D341Med (cell line): Measurements from ENCODE around the gene SYT13.

Experiments used
- DNase-seq: peaks from one replicate; pipeline ENCODE4 v3.0.0; 2012; ENCODE audit warnings: low spot score

Gene SYT13

DNA sequence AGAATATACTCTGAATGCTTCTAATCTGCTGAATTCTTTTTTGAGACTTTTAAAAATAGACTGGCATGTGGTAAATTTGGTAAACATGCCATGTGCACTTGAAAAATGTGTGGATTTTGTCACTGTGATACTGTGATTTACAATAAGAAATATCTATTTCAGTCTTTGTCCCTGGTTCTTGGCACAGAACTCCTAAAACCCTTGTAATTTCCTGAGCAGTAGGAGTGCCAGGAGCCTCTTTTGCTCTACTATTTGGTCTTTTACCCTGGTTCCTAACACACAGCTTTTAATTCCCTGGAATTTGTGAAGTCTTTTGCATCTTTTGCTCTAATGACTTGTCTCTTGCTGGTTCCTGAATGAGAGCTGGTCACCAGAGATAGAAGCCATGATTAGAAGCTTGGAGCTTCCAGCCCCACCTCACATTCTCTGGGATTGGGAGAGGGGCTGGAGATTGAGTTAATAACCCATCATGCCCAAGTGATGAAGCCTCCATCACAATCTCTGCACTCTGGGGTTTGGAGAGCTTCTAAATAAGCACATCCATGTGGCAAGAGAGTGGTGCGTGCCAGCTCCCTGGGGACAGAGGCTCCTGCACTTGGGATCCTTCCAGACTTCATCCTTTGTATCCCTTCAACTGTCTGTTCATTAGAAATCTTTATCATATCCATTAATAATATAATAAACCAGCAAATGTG, 27.2 kb upstream of the SYT13 start:
- no peak for DNase-seq

DNA sequence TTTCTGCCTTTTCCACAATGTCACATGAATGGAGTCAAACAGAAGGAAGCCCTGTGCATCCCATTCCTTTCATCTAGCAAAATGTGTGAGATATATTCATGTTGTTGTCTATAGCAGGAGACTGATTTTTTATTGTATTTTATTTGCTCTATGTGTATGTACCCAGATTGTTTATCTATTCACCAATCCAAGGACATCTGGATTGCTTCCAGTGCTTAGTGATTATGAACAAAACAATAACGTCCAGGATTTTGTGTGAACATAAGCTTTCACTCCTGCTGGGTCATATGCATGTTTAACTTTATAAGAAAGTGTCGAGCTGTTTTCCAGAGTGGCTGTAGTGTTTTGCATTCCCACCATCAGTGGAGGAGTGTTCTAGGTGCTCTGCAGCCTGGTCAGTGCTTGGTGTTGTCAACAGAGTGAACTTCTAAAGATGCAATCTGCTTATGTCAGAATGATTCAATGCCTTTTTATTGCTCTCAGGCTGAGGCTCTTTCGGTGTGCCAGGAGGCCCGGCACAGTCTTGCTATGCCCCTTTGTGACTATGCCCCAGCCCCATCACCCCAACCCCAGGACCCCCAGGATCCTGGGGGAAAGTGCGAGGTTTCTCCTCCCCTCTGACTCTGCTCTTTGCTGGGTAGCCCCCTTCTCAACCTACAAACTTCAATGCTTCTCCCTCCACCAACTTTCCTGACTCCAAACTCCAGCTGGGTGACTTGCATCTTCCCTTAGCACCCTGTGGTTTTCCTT, 19.9 kb upstream of the SYT13 start:
- DNase-seq: no peak

DNA sequence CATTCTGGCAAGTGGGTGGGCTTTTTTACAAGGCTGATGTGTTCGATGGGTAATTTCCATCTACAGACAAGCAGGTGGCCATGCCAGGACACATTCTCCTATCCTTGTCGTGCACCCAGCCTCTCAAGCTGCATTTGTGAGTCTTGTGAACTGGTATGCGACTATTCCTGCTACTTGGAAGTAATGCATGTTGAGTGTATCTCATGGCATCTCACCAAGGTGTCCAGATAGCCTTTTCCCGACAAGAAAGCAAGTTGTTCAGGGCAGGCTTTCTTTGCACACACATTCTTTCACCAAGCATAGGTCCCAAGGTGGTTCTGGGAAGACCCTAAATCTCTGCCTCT, 18.8 kb upstream of the SYT13 start:
- DNase-seq: no peak

DNA sequence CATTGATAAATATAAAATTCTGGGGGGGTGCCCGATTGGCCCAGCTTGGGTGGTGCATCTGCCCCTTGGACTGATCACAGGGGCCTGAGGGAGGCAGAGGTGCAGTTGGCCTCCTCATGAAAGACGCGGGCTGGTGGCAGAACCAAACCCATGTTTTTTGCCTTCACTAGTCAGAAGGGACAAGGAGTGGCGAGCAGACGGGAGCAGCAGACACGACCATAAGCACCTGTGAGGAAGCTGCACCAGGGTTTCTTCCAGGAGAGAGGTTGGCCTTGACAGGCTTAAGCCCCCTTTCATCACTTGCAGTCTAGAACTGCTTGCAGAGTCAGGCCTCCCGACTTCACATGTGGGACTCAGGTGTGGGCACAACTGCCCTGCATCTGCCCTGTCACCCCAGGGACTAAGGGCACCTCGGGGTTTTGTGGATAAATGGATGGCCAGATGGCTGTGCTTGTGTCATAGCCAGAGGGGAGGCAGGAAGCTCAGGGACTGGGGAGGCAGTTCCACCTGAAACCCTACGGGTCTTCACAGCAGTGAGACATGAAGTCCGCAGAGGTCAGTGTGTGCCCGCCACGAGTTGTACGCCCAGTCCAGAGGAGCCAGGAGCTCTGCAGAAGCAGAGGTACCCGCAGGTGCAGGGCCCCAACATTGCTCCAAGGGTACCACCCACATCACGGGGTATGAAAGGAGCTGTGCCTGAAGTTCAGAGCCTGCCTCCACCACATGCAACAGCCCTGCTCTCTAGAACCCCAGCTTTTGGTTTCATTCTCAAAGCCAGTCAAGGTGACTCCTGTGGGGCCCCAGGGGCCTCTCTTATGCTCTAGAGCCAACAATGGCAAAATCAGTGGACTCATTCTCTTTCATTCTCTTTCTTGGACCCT, 18.2 kb upstream of the SYT13 start:
- no peak for DNase-seq

DNA sequence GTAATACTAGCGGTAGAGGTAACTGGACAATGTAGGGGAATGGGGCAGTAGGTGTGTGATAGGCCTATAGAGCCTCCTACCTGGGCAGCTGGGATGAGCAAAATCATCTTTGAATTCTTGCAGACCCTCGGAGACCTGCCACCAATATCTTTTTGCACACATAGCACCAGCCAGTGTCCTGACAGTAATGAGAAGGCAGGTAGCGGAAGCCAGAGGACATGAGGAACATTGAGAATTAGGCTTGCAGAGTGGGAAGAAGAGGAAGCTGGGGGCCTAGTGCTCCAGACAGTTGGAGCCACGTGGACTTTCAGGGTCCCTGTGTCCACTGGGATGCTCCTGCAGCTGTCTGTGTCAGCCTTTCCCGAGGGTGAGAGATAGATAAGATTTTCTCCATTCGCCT, 17.2 kb upstream of the SYT13 start:
- DNase-seq: no peak

DNA sequence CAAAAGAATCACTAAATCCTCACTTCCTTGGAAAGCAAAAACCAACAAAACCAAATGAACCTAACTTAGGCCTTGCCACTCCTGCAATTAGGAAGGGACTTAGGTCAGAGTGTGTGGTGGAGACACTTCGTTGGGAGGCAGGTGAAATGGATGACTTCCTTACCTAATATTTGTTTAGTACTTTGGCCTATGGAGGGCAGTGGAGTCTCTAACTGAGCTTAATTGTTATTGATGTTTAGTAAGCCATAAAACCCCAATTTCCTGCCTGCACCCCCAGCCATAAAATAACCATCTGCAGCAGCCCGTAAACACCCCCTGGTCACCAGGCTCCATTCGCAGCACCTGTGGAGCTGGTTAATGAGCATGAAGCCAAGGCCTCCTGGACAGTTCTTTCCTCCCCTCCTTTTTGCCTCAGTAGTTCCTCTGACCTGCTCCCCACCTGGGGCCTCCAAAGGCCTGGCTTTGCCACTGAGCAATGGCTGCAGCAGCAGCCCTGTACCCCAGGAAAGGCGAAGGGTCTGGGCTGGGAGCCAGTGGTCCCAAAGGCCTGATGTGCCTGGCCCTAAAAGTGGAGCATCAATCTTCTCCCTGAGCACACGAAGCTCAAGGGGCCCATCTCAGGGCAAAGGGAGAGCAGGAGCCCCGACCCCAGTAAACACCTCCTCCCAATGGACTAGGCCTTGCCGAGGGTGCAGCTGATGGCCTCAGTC, 15.6 kb upstream of the SYT13 start:
- no peak for DNase-seq

DNA sequence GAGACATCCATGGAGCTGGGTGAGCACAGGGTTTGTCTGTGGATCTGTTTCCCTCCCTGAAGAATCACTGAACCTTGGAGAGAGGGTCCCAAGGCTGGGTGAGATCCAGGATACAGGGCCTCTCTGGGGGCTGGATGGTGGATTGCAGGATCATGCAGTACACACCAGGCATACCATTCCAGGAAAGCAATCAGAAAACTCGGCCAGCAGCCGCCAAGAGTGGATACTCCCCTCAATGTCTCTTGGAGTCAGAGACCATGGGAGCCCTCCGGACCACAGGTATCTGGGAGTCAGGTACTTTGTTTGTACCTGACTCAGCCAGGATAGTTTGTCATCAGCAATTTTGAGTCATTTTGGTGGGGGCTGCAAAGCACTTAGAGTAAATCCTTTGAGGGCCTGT, 14.6 kb upstream of the SYT13 start:
- no peak for DNase-seq

DNA sequence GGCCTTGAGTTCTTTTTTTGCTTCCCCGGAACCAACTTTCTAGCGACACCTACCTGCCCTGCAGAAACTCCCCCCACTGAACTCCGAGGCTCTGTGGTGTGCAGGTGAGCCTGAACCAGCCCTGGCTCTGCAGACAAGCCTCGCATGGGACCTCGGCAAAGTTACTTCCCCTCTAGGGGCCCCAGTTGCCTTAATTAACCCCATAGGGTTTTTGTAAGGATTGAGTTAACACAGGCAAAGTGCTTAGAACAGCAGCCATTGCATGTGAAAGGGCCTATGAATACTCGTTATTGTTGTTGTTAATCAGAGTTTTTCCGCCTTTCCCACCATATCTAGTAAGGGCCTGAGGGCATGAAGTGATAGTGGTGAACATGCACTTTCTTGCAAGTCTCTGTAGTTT, 12.6 kb upstream of the SYT13 start:
- no peak for DNase-seq

DNA sequence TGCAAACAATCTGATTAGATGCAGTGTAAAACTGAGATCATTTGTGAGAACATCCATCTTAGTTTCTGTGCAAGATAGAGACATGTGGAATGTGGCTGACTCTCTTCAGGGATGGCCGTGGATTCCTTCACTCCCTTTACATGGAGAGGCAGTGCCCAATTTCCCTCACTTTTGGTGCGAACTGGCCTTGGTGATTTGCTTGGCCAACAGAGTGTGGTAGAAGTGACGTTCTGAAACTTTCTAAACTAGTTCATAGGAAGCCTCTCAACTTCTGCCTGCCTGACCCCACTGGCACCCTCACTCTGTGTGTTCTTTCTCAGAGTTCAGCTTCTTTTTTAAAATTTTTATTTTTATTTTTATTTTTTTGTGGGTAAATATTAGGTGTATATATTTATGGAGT, 9.9 kb upstream of the SYT13 start:
- no peak for DNase-seq

DNA sequence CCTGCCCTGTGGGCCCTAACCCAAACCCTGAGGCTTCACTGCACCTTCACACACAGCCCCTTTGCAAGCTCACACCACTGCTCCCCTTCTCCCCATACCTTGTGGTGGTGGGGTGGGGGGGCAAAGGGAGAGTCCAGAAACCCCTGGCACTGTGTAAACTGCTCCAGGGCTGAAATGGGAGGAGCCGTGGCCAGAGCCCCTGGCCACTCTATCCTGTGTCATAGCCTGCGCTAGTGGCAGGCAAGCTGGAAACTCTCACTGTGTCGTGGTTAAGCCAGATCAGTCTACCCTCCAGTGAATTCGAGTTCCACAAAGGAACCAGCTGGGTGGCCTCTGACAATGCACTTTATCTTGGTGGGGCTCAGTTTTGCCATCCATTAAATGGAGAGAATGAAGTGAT, 8.4 kb upstream of the SYT13 start:
- DNase-seq: no peak

DNA sequence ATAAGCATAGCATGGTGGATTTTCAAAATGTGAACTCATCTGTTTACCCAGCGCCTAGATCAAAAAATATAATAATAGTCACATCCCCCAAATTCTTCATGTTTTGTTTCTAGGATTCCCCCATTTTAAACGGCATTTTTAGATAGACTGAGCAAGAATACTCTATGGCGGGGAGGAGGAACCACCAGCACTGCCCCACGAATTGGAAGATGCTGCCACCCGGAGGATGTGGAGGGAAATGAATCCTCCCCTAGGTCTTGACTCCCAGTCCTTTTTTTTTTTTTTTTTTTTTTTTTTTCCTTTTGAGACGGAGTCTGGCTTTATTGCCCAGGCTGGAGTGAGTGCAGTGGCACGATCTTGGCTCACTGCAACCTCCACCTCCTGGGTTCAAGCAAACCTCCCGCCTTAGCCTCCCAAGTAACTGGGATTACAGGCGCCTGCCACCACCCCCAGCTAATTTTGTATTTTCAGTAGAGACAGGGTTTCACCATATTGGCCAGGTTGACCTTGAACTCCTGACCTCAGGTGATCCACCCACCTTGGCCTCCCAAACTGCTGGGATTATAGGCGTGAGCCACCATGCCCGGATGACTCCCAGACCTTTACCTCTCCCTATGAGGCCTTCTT, 7.5 kb upstream of the SYT13 start:
- peak; percentile 83 for DNase-seq

DNA sequence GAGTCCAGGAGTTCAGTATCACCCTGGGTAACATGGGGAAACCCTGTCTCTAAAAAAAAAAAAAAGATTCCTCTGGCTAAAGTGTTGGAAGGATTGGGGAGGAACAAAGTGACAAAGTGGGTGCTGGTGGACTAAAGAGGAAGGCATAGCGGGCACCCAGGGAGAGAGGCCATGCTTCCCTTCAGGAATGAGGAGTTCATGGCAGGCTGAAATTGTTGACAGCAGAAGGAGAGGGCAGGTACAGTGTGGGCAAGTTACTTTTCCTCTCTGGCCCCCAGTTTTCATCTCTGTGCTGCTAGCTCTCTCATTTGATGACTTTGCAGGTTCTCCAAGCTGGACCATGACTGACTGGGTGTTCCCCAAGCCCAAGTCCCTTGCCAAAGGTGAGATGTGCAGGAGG, 4.4 kb upstream of the SYT13 start:
- DNase-seq: no peak

DNA sequence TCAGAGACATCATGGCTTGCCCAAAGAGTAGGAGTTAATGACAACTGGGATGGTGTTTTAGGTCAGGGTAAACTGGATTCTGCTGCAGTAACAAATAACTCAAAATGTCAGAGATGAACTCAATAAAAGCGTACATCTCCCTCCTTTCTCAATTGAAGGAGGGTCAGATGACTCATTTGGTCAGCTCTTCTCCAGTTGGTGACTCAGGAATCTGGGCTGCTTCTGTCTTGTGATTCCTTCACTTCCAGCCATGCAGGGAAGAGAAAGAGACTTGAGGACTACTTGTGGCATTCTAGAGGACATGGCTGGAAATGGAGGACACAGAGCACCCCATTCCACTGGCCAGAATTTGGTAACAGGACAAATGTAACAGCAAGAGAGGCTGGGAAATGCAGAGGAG, 3.2 kb upstream of the SYT13 start:
- DNase-seq: no peak

DNA sequence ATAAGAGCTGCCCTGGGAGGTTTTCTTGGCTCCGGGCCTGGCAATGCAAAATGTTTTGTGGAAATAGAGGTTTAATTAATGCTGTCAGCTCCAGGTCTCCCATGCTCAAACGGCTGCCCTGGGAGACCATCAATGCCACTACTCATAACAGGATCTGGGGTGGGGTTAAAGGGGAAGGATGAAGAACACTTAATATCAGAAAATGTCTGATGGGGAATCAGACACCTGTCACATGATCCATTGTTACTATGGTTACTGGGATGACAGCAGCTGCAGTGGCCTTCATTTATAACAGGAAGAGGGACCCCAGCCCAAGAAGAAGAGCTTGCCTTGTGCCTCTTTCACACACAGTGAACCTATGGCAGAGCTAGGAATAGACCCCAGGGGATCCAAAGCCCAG, 2.2 kb upstream of the SYT13 start:
- DNase-seq: no peak

DNA sequence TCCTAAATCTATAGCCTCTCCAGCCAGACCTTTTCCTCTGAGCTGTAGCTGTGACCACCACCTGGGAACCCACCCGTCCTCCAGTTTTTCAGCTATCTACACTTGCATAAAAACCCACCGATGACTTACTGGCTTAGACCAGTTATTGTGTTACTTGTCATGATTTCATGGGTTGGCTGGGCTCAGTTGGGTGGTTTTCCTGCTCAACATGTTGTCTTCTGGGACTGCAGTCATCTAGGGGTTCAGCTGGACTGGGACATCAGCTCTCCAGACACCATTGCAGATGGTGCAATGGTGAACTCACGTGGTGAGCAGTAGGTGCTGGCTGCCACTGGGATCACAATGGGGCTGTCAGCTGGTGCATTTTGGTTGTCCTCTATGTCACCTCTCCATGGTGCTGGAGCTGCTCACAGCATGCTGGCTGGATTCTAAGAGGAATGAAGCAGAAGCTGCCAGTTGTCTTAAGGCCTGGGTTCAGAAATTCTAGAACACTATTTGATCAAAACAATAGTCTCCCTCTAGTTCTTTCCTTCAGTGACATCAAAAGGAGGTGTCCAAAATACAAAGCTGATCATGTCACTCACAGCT, 1.3 kb upstream of the SYT13 start:
- DNase-seq: no peak

DNA sequence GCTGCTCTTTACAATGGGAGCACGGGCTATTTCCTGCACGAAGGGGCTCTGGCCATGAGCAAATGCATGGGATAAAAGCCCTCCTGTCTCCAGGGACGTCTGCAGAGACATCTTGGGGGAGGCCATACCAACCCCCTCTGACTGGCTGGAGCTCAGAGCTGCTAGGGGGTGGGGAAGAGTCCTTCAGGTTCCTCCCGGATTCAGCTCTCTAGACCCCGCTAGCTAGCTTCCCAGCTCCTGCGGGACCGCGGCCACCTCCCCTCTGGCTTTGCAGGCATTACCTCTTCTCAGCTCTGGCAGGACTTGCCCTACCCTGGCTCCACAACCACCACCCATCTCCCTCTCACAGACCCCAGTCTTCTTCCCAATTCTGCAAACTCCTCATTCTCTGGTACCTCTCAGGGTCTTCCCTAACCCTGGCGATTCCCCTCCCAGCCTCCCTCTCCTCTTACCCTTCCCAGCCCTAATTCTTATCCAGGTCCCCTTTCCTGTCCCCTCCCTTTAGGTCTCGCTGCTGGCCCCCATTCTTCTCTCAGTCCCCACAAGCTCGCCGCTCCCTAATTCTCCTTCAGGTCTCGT, 802 bp downstream of the SYT13 start:
- DNase-seq: no peak

DNA sequence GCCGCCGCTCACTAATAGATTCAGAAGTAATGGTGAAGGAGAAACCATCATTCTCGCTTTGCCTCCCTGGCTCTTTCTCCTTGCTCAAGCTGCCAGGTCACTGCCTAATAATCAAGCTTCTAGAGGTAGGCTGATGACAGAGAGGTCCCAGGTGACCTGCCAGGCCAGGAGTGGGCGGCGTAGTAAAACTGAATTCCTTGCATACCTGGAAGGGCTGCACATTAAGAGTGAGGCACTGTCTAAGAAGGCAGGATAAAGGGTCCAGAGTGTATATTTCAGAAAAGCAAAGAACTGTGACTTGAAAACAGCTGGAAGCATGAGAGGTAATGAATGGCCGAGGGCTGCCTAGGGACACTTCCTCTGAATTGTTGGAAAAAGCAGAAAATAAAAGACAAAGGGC, 4.1 kb downstream of the SYT13 start:
- no peak for DNase-seq

DNA sequence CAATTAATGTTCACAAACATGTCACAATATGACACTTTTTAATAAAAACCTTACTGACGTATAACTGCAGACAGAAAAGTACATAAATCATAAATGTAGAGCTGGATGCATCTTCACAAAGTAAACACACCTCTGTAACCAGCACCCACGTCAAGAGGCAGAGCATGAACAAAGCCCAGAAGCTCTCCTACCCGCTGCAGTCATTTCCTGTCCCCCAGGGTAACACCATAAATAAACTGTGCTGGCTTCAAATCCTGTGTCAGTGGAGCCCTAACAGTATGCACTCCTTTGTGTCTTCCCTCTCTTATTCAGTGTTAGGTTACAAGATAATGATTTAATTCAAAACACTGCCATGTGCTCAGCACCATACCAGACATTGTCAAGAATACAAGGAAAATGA, 5.7 kb downstream of the SYT13 start:
- no peak for DNase-seq

DNA sequence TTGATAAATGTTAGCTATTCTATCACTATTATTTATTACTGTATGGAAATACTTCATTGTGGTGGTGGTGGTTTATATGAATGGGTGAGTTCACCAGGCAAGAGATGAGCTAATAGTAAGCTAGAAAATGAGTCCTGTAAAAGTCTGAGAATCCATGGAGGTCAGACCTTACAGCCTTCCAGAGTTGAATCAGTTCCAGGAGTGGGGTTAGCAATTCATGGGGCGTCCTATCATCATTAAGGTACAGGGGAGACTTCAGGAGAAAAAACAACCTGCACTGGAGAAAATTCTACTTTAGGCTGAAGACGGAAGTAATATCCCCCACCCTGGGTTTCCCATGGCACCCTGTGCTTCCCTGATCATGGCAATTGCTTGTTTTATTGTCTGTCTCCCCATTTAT, 6.5 kb downstream of the SYT13 start:
- DNase-seq: no peak

DNA sequence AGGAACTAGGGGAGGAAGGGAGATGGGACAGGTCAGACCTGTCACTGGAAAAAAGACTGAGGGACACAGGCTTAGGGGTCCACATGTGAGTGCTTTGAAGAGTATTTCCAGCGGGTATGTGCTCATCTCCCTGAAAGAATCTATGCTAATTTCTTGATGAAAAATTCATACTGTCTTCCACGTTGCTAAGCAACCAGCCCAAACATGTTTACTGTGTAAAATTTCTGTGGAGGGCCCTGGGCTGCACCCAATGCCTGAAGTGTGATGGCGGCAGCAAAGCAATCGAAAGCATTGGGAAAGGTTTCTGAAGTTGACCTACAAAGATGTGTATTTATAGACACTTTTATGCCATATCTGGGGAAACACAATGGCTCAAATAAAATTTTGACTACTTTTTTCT, 7.4 kb downstream of the SYT13 start:
- DNase-seq: no peak

DNA sequence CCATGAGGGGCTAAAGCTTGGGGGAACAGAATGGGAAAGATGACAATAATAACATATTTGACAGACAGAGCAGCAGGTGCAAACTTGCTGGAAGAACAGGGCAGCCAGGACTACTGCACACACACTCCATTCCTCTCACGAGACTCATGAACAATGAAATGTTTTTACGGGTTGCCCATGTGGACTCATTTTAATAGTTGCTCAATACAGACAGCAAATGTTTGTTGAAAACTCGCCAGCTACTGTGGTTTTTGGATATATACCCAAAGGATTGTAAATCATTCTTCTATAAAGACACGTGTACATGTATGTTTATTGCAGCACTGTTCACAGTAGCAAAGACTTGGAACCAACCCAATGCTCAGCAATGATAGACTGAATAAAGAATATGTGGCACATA, 10.3 kb downstream of the SYT13 start:
- no peak for DNase-seq
